T-helper 17 cell (primary cell): ENCODE data around the gene PLA2G4B. TPM values are rescaled to one million over a fixed set of nuclear protein-coding genes. Genes with fewer than 3 reads are reported as not detected.

Experiments used
- ATAC-seq: fragments of 150-1000 bp; cut with Tn5 transposase; 2 replicates; pipeline ENCODE4 v1.10.0; 2021; ENCODE audit warnings: mild to moderate bottlenecking, moderate library complexity
- DNase-seq, 3 donors: peaks; one replicate each; pipeline versions ENCODE4 v3.0.0 to v3.0.0-alpha.2; 2020 to 2021
- H3K9me3 ChIP-seq: one replicate; pipeline ENCODE4 v1.7.0; 2013; ENCODE audit warnings: low read length, mild to moderate bottlenecking; ENCODE audit not compliant: control insufficient read depth, poor library complexity, severe bottlenecking
- H3K27ac Mint-ChIP-seq: one replicate; pipeline ENCODE4 v1.8.0; 2022; ENCODE audit warnings: mild to moderate bottlenecking, moderate library complexity, mixed read lengths
- H3K27me3 Mint-ChIP-seq: one replicate; pipeline ENCODE4 v1.8.0; 2022; ENCODE audit warnings: mixed read lengths
- H3K36me3 Mint-ChIP-seq: one replicate; pipeline ENCODE4 v1.8.0; 2022; ENCODE audit warnings: low read depth, mixed read lengths
- H3K4me1 Mint-ChIP-seq: one replicate; pipeline ENCODE4 v1.8.0; 2022; ENCODE audit warnings: mild to moderate bottlenecking, mixed read lengths
- H3K4me3 Mint-ChIP-seq: one replicate; pipeline ENCODE4 v1.8.0; 2022; ENCODE audit warnings: mild to moderate bottlenecking, moderate library complexity, mixed read lengths
- total RNA-seq, 4 donors: library from RNA in 2 of 4; stranded (reverse) in 2 of 4; gene quantifications; one replicate each; pipeline ENCODE4 v1.2.3 and lab custom pipeline; 2022 to 2026

Gene PLA2G4B
- total RNA-seq, 2 donors from 2014 or later: 23.1 to 34.8 TPM

DNA sequence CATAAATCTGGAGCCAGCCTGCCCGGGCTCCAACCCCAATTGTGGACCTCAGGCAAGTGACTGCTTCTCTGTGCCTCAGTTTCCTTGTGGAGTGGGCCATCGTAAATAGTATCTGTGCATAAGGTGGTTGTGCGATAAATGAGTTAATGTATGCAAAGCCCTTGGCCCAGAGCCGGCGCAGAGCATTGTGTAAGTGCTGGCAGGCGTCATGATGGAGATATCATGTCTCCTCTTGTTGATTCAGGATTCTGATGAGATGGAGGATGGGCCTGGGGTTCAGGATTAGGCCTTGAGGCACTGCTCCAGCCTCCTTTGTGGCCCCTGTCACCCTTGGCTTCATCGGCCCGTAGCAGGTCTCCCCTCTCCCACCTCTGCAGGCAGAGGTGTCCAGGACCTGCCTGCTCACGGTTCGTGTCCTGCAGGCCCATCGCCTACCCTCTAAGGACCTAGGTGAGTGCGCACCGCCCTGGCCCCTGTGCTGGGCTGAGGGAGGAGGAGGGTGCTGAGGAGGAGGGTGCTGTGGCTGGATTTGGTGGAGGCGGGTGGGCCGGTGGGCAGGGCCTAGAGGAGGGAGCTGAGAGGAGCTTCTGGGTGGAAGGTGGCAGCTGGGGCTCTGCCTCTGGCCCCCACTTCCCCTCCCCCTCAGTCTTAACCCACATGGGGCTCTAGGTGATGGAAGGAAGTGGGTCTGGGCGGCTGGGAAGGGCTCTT is 1.3 kb downstream of the PLA2G4B start:
- H3K27ac Mint-ChIP-seq: peak overlapping the region; percentile 29
- ATAC-seq: no peak
- H3K4me3 Mint-ChIP-seq: no peak overlapping the region
- H3K4me1 Mint-ChIP-seq: peaks cover 7% of the 10 kb centered on the region
- DNase-seq: no peak
- H3K27me3 Mint-ChIP-seq: no peaks in the 10 kb centered on the region
- no peaks in the 10 kb centered on the region for H3K9me3 ChIP-seq
- H3K36me3 Mint-ChIP-seq: no peaks in the 10 kb centered on the region

DNA sequence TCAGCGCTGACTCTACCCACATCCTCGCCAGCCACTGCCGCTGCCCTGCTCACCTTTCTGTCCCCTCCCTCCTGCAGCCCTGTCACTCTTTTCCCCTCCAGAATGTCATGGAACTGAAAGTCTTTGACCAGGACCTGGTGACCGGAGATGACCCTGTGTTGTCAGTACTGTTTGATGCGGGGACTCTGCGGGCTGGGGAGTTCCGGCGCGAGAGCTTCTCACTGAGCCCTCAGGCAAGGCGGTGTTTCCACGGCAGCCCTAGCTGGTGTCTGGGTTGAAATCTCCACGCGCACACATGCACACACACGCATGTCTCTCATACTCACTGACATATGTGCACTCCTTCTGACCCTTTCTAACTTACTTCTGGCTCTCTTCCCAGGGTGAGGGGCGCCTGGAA is 2.0 kb downstream of the PLA2G4B start:
- Mint-ChIP-seq H3K36me3 (no peaks in the 10 kb centered on the region), H3K4me3 (no peak overlapping the region), H3K27me3 (no peaks in the 10 kb centered on the region), H3K27ac (no peak overlapping the region), H3K4me1 (peaks cover 4% of the 10 kb centered on the region)
- no peaks in the 10 kb centered on the region for H3K9me3 ChIP-seq
- DNase-seq (no peak), ATAC-seq (no peak)

GRCh38 chr15:41841131-41841530 is 2.5 kb downstream of the PLA2G4B start:
- H3K9me3 ChIP-seq: no peaks in the 10 kb centered on the region
- ATAC-seq: no peak
- no peak overlapping the region for H3K27ac Mint-ChIP-seq
- DNase-seq: no peak
- H3K4me3 Mint-ChIP-seq: no peak overlapping the region
- H3K27me3 Mint-ChIP-seq: no peaks in the 10 kb centered on the region
- H3K4me1 Mint-ChIP-seq: peaks cover 4% of the 10 kb centered on the region
- no peaks in the 10 kb centered on the region for H3K36me3 Mint-ChIP-seq

DNA sequence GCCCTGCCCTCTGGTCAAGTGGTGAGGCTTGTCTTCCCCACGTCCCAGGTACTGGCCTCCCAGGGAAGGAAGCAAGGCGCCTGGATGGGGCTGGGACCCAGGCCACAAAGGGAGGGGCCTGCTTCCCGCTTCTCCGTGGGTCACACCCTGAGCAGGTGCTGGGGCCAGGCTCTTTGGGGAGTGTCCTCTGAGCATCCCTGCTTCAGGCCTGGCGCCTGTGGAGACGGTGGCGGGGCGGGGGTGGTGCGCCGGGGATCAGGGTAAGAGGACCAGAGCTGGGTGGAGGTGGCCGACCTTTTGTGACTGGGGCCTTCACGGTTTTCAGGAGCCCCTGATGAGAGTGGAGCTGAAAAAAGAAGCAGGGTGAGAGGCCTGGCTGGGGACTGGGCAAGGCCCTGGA is 3.6 kb downstream of the PLA2G4B start:
- DNase-seq (no peak), ATAC-seq (no peak)
- no peaks in the 10 kb centered on the region for H3K27me3 Mint-ChIP-seq
- H3K27ac Mint-ChIP-seq: peak overlapping the region; percentile 57
- no peaks in the 10 kb centered on the region for H3K9me3 ChIP-seq
- peaks cover under 1% of the 10 kb centered on the region for H3K36me3 Mint-ChIP-seq
- peaks cover under 1% of the 10 kb centered on the region for H3K4me1 Mint-ChIP-seq
- no peak overlapping the region for H3K4me3 Mint-ChIP-seq

DNA sequence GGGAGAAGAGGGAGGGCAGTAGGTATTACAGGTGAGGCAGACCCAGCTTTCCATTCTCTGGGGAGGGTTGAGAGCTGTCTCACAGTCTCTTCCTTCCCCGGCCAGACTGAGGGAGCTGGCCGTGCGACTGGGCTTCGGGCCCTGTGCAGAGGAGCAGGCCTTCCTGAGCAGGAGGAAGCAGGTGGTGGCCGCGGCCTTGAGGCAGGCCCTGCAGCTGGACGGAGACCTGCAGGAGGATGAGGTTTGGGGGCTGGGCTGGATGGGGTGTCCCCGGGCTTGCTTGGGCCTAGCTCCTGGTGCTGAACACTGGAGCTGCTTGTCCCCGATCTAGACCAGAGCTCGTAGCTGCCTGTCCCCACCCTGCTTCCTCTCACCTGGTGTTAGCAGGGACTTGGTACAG is 4.9 kb downstream of the PLA2G4B start:
- H3K27me3 Mint-ChIP-seq: no peaks in the 10 kb centered on the region
- ATAC-seq (no peak), DNase-seq (no peak)
- H3K36me3 Mint-ChIP-seq: peaks cover 5% of the 10 kb centered on the region
- no peak overlapping the region for H3K27ac Mint-ChIP-seq
- peaks cover 3% of the 10 kb centered on the region for H3K4me1 Mint-ChIP-seq
- no peak overlapping the region for H3K4me3 Mint-ChIP-seq
- no peaks in the 10 kb centered on the region for H3K9me3 ChIP-seq

DNA sequence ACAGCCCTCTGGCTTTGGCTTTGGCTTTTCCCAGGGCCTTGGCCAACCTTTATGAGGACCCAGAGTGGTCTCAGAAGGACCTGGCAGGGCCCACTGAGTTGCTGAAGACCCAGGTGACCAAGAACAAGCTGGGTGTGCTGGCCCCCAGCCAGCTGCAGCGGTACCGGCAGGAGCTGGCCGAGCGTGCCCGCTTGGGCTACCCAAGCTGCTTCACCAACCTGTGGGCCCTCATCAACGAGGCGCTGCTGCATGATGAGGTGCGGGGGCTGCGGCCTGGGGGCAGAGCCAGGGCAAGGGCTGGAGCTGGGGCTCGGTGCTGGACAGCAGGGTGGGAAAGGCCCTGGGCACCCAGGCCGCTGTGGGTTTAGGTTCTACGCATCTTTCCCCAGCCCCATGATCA is 6.2 kb downstream of the PLA2G4B start:
- H3K27me3 Mint-ChIP-seq: no peaks in the 10 kb centered on the region
- ATAC-seq (no peak), DNase-seq (no peak)
- peaks cover 6% of the 10 kb centered on the region for H3K4me1 Mint-ChIP-seq
- H3K27ac Mint-ChIP-seq: no peak overlapping the region
- peaks cover 5% of the 10 kb centered on the region for H3K36me3 Mint-ChIP-seq
- H3K4me3 Mint-ChIP-seq: no peak overlapping the region
- H3K9me3 ChIP-seq: no peaks in the 10 kb centered on the region

GRCh38 chr15:41847206-41847605 is 8.6 kb downstream of the PLA2G4B start:
- H3K36me3 Mint-ChIP-seq: peaks cover 5% of the 10 kb centered on the region

DNA sequence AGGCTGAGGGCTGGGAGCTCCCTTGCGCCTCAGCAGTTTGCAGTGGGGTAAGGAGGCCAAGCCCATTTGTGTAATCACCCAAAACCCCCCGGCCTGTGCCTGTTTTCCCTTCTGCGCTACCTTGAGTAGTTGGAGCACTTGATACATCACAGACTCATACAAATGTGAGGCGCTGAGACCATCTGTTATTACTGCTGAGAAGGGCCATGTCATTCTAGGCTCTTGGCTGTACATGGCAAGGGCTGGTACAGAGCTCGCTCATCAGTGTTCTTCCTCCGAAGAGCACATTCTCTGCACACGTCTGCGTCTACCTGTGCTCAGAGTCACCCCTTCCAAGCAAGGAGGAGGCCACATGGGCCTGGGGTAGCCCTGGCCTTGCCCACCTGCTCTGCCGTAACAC is 9.3 kb downstream of the PLA2G4B start:
- ATAC-seq (no peak), DNase-seq (no peak)
- H3K4me3 Mint-ChIP-seq: no peak overlapping the region
- no peaks in the 10 kb centered on the region for H3K27me3 Mint-ChIP-seq
- peaks cover 5% of the 10 kb centered on the region for H3K36me3 Mint-ChIP-seq
- peaks cover 6% of the 10 kb centered on the region for H3K4me1 Mint-ChIP-seq
- no peak overlapping the region for H3K27ac Mint-ChIP-seq
- no peaks in the 10 kb centered on the region for H3K9me3 ChIP-seq

More at GRCh38 chr15:41847206-41847605, 8.6 kb downstream of the PLA2G4B start:
- no peaks in the 10 kb centered on the region for H3K27me3 Mint-ChIP-seq
- DNase-seq: no peak
- H3K9me3 ChIP-seq: no peaks in the 10 kb centered on the region
- H3K27ac Mint-ChIP-seq: no peak overlapping the region
- no peak for ATAC-seq
- H3K4me3 Mint-ChIP-seq: no peak overlapping the region
- H3K4me1 Mint-ChIP-seq: peaks cover 6% of the 10 kb centered on the region

GRCh38 chr15:41848631-41849030 is 10.0 kb downstream of the PLA2G4B start:
- H3K9me3 ChIP-seq: no peaks in the 10 kb centered on the region
- Mint-ChIP-seq H3K27ac (no peak overlapping the region), H3K36me3 (peaks cover 5% of the 10 kb centered on the region), H3K4me1 (peaks cover 6% of the 10 kb centered on the region), H3K27me3 (no peaks in the 10 kb centered on the region), H3K4me3 (no peak overlapping the region)
- DNase-seq (no peak), ATAC-seq (no peak)

- DNase-seq (no peak), ATAC-seq (no peak)
- Mint-ChIP-seq H3K36me3 (peaks cover 5% of the 10 kb centered on the region), H3K4me3 (no peak overlapping the region), H3K27ac (no peak overlapping the region), H3K4me1 (peaks cover 6% of the 10 kb centered on the region), H3K27me3 (no peaks in the 10 kb centered on the region)
- no peaks in the 10 kb centered on the region for H3K9me3 ChIP-seq
These were observed 10.6 kb downstream of the PLA2G4B start for GRCh38 chr15:41849204-41849603.

DNA sequence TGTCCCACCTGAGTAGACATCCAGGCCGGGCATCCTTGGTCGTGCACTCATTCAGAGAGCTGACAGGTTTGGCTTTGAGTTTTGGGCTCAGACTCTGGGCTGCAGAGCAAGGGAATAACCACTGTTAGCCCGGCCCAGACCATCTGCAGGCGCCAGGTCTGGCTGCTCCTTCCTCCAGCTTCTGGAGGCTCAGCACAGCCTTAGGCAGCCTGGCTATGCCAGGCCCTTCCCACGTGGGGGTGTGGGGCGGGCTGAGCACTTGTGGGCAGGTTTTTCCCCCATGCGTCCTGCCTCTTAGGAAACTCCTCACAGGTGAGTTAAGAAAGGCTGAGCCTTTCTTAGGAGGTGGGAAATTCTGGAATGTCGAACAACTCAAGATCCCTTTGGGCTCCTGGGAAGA is 11.2 kb downstream of the PLA2G4B start:
- H3K4me3 Mint-ChIP-seq: no peak overlapping the region
- ATAC-seq (no peak), DNase-seq (no peak)
- no peaks in the 10 kb centered on the region for H3K9me3 ChIP-seq
- peaks cover 6% of the 10 kb centered on the region for H3K4me1 Mint-ChIP-seq
- H3K36me3 Mint-ChIP-seq: peaks cover 5% of the 10 kb centered on the region
- no peaks in the 10 kb centered on the region for H3K27me3 Mint-ChIP-seq
- no peak overlapping the region for H3K27ac Mint-ChIP-seq

DNA sequence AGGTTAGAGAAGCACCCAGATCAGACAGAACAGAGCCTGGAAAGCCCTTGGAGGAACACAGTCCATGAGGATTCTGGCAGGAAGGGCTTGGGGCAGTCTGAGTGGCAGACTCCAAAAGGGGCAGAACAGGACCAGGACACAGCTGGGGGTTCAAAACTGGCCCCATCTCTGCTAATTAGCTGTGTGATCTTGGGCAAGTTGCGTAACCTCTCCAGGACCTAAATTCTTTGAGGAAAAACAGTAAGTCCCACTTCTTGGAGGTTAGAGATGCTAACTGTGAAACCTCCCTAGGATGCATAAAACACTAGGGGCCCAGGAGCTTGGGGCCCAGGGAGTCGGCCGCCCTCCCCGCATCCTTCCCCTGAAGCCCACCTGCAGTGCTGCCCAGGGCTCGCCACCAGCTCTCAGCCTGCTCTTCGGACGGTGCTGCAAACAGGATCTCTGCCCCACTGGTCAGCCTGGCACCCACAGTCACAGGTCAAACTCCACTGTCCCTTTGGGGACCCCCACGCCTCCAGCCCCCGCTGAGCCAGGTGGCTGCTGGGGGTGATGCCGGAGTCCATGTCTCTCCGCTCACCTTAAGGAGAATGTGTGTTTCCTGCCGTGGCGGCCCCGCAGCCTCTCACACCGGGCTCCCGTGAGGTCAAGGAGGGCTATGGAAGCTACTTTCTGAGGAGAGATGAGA is 12.0 kb downstream of the PLA2G4B start:
- H3K4me1 Mint-ChIP-seq: peaks cover 6% of the 10 kb centered on the region
- ATAC-seq (no peak), DNase-seq (no peak)
- H3K9me3 ChIP-seq: no peaks in the 10 kb centered on the region
- H3K27me3 Mint-ChIP-seq: no peaks in the 10 kb centered on the region
- H3K27ac Mint-ChIP-seq: no peak overlapping the region
- no peak overlapping the region for H3K4me3 Mint-ChIP-seq
- peaks cover 5% of the 10 kb centered on the region for H3K36me3 Mint-ChIP-seq

GRCh38 chr15:41851167-41851523 is 12.5 kb downstream of the PLA2G4B start:
- no peaks in the 10 kb centered on the region for H3K27me3 Mint-ChIP-seq
- no peak for ATAC-seq
- H3K36me3 Mint-ChIP-seq: peaks cover 5% of the 10 kb centered on the region
- H3K4me3 Mint-ChIP-seq: no peak overlapping the region
- H3K27ac Mint-ChIP-seq: no peak overlapping the region
- no peaks in the 10 kb centered on the region for H3K9me3 ChIP-seq
- no peak for DNase-seq
- H3K4me1 Mint-ChIP-seq: peaks cover 6% of the 10 kb centered on the region
